ENCODE data around the gene SLC19A1. TPM values are rescaled to one million over a fixed set of nuclear protein-coding genes. Genes with fewer than 3 reads are reported as not detected.

The SLC19A1 gene
- total RNA-seq, 1 donor from 2014 or later, result 53.3 TPM

DNA sequence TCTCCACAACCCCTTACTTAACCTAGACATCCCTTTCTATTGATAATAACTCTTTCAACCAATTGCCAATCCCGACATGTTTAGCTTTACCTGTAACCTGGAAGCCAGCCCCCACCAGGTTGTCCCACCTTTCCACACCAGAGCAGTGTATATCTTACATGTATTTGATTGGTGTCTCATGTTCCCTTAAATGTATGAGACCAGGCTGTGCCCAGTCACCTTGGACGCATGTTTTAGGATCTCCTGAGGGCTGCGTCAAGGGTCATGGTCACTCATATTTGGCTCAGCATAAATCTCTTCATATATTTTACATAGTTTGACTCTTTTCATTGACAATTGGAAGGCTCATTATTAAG, 5.3 kb upstream of the SLC19A1 start:
- no peaks in the 10 kb centered on the region for H3K36me3 Mint-ChIP-seq (ENCODE audit: unreplicated experiment)
- peaks cover 6% of the 10 kb centered on the region for H3K9me3 Mint-ChIP-seq (ENCODE audit: unreplicated experiment)
- H3K27me3 Mint-ChIP-seq (ENCODE audit: unreplicated experiment), result peaks cover 10% of the 10 kb centered on the region
- H3K27ac Mint-ChIP-seq (ENCODE audit: unreplicated experiment), result no peak overlapping the region
- H3K4me3 Mint-ChIP-seq (ENCODE audit: unreplicated experiment), result no peak overlapping the region
- no peak for DNase-seq
- TF ChIP-seq, protein P1, sequence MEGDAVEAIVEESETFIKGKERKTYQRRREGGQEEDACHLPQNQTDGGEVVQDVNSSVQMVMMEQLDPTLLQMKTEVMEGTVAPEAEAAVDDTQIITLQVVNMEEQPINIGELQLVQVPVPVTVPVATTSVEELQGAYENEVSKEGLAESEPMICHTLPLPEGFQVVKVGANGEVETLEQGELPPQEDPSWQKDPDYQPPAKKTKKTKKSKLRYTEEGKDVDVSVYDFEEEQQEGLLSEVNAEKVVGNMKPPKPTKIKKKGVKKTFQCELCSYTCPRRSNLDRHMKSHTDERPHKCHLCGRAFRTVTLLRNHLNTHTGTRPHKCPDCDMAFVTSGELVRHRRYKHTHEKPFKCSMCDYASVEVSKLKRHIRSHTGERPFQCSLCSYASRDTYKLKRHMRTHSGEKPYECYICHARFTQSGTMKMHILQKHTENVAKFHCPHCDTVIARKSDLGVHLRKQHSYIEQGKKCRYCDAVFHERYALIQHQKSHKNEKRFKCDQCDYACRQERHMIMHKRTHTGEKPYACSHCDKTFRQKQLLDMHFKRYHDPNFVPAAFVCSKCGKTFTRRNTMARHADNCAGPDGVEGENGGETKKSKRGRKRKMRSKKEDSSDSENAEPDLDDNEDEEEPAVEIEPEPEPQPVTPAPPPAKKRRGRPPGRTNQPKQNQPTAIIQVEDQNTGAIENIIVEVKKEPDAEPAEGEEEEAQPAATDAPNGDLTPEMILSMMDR (IDR thresholded peaks at IDR 0.05; ENCODE audit: partially characterized antibody, unreplicated experiment), result no peak
- peaks cover 8% of the 10 kb centered on the region for H3K4me1 Mint-ChIP-seq (ENCODE audit: low read depth, unreplicated experiment)

DNA sequence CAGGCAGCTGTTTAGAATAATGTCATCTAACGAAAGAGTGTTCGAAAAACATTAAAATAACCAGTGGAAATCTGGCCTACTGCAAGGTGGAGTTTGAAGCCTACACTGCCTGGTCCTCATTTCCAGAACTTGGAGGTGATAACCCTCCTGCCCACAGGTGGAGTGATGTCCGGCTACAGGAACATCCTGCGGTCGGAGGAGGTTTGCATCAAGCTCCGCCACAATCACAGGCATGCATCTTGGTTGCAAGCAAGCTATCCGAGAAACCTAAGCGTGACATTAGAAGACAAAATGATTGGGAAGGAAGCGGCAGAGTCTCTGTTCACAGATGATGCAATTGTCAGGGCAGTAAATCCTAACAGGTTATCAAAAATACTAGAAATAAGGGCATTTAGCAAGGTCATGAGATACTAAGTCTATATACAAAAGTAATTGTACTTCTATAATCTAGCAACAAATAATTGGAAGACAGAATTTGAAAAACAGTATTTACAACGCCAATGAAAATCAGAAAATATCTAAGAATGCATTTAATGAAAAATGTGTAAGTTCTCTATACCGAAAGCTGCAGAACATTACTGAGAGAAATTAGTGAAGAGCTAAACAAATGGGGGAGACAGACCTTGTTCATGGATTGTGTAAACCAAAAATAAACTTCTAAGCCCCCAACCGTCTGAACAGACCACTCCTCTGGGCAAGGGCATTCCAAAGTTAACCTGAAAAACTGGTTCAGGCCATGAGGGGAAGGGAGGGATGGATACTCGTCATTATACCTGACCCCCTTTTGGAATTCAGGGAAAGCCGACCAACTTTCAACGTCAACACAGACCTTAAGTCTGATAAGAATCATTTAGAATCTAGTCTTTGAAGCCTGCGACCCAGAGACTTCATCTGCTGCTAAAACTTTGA, 4.7 kb upstream of the SLC19A1 start:
- Mint-ChIP-seq H3K4me1 (ENCODE audit: low read depth, unreplicated experiment) (peaks cover 6% of the 10 kb centered on the region), H3K27me3 (ENCODE audit: unreplicated experiment) (peaks cover 10% of the 10 kb centered on the region), H3K4me3 (ENCODE audit: unreplicated experiment) (no peak overlapping the region), H3K9me3 (ENCODE audit: unreplicated experiment) (peaks cover 6% of the 10 kb centered on the region), H3K36me3 (ENCODE audit: unreplicated experiment) (no peaks in the 10 kb centered on the region), H3K27ac (ENCODE audit: unreplicated experiment) (no peak overlapping the region)
- no peak for DNase-seq
- TF ChIP-seq, protein P1 (IDR thresholded peaks at IDR 0.05; ENCODE audit: partially characterized antibody, unreplicated experiment), result no peak

DNA sequence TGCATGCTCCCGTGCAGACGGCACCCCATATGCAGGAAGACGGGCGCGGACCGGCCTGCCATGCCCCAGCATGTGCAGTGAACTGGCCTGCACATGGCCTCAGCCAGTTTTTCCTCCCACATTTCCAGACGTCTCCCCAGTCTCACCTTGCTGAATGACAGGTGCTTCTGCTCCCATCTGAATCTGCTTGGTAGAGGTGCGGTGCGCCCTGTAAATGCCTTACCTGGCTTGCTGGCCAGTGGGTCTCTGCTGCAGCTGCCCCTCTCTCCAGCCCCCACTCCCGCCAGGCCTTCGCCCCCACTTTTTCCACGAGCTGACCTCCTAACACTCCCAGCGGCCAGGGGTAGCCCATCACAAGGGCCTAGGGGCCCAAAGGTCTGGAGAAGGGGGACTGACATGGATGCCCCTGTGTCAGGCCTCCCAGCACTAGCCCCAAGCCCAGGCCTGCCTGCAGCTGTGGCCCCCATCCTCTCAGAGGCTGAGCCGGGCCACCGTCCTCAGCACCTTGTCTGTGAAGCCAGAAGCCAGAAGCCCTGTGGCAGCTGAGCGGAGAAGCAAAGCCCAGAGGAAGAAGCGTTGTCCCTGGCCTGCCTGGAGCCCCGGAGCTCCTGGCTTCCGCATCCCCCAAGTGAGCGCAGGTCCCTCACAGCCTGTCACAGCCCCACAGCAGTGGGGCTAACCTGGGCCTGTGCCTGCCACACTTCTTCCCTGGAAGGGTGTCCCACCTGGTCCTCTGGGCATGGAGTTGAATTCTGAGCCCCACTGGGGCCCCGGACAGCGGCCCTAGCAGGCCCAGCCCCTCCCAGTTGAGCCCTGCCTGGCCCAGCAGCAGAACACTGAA, 3.7 kb upstream of the SLC19A1 start:
- no peak for DNase-seq
- H3K9me3 Mint-ChIP-seq (ENCODE audit: unreplicated experiment), result peaks cover 3% of the 10 kb centered on the region
- TF ChIP-seq, protein P1 (IDR thresholded peaks at IDR 0.05; ENCODE audit: partially characterized antibody, unreplicated experiment), result no peak
- no peaks in the 10 kb centered on the region for H3K36me3 Mint-ChIP-seq (ENCODE audit: unreplicated experiment)
- no peak overlapping the region for H3K4me3 Mint-ChIP-seq (ENCODE audit: unreplicated experiment)
- H3K4me1 Mint-ChIP-seq (ENCODE audit: low read depth, unreplicated experiment), result peaks cover 1% of the 10 kb centered on the region
- no peak overlapping the region for H3K27ac Mint-ChIP-seq (ENCODE audit: unreplicated experiment)
- peaks cover 8% of the 10 kb centered on the region for H3K27me3 Mint-ChIP-seq (ENCODE audit: unreplicated experiment)

DNA sequence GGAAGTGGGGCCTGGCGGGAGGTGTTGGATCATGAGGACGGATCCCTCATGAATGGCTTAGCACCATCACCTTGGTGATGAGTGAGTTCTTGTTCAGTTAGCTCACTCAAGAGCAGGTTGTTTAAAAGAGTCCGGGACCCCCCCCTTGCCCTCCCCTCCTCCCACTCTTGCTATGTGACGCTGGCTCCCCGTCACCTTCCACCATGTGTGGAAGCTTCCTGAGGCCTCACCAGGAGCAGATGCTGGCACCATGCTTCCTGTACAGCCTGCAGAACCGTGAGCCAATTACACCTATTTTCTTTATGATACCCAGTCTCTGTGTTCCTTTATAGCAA, 3.0 kb upstream of the SLC19A1 start:
- DNase-seq, result no peak
- H3K4me1 Mint-ChIP-seq (ENCODE audit: low read depth, unreplicated experiment), result peaks cover 3% of the 10 kb centered on the region
- H3K9me3 Mint-ChIP-seq (ENCODE audit: unreplicated experiment), result peaks cover 4% of the 10 kb centered on the region
- H3K27ac Mint-ChIP-seq (ENCODE audit: unreplicated experiment), result no peak overlapping the region
- H3K27me3 Mint-ChIP-seq (ENCODE audit: unreplicated experiment), result peaks cover 12% of the 10 kb centered on the region
- no peak overlapping the region for H3K4me3 Mint-ChIP-seq (ENCODE audit: unreplicated experiment)
- TF ChIP-seq, protein P1 (IDR thresholded peaks at IDR 0.05; ENCODE audit: partially characterized antibody, unreplicated experiment), result no peak
- no peaks in the 10 kb centered on the region for H3K36me3 Mint-ChIP-seq (ENCODE audit: unreplicated experiment)
